GM21529 (cell line): ENCODE measurements around the gene ATP5MG.
"Not testable (repeated sequence)": the region's sequence is repeated elsewhere in the genome, so short reads cannot be mapped to it uniquely, and the experiment has no call there.

ENCODE experiments used
- ATAC-seq: cut with Tn5 transposase; IDR thresholded peaks from one replicate; pipeline ENCODE4 v1.9.1; 2021; ENCODE audit not compliant: unreplicated experiment

Gene ATP5MG, protein sequence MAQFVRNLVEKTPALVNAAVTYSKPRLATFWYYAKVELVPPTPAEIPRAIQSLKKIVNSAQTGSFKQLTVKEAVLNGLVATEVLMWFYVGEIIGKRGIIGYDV

DNA sequence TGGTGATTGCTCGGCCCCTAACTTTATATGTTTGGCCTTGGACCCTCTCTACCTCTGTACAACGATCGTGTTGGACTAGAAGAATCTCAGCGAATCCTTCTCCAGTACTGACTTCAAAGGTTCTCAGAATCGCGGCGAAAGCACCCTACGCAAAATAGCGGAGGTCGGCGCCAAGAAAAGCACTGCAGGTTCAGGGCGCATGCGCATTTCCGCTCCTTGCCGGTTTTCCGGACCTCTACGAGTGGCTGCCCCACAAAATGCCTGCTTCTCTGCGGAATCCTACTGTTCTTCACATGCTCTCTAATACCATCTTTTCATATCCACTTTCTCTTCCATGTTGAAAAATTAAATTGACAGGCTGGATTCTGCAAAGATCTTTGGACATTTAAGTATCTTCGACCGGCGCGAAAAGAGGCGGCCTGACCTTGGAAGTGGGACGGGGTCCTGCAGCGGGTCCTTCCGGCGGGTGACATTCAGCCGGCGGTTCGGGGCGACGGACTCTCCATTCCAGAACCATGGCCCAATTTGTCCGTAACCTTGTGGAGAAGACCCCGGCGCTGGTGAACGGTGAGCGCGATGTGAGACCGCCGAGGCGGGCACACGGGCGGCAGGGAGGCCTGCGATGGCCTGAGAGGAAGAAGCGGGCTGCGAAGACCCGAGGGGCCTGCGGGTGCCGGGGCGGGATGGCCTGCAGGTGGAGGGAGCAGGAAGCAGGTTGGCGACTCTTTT lies at the start of gene ATP5MG:
TSS of gene ATP5MG (plus strand) at position 456 of the 729 bp plus-strand sequence. CDS start at position 516, 60 bp downstream.
- peak; percentile 53 for ATAC-seq

DNA sequence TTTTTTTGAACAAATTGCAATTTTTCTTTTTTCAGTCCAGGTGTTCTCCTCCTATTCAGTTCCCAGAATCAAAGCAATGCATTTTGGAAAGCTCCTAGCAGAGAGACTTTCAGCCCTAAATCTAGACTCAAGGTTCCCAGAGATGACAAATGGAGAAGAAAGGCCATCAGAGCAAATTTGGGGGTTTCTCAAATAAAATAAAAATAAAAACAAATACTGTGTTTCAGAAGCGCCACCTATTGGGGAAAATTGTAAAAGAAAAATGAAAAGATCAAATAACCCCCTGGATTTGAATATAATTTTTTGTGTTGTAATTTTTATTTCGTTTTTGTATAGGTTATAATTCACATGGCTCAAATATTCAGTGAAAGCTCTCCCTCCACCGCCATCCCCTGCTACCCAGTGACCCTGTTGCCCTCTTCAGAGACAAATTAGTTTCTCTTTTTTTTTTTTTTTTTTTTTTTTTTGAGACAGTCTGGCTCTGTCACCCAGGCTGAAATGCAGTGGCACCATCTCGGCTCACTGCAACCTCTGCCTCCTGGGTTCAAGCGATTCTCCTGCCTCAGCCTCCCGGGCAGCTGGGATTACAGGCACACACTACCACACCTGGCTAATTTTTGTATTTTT lies 48.2 kb upstream of the ATP5MG start:
- no peak for ATAC-seq

- no peak for ATAC-seq
These were observed 43.3 kb upstream of the ATP5MG start for GRCh38 chr11:118358071-118358470.

DNA sequence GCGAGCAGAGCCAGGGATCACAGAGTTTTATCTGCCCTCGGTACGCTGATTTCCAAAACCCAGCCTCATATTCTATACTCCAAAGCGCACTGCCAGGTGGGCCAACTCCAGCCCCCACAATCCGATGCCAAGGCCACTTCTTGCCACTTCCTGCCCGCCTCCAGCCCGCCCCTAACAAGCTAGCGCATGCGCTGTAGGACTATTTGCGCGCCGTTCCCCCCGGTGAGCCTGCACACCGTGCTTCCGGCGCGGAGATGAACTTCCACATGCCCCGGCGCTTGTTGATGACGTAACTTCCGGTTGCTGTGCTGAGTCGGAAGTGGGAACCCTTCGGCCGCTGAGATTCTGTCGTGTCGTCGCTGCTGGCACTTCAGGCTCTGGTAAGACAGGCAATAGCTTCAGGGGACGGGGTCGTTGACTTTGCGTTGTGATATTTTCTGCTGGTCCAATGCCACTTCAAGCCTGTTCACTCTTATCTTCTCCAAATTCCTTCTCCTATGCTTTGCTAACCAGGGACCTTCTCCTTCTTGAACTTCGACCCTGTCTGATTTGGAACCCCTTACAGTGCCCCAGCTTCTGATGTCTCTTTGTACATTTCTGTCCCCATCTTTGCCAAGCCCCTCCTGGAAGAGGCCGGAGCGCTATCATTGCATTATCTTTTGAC lies 42.0 kb upstream of the ATP5MG start, which contains the start of gene UBE4A:
TSS of gene UBE4A (plus strand) at position 306 of the 664 bp plus-strand sequence. CDS start 5,481 bp downstream, outside the sequence.
- ATAC-seq = peak; percentile 96

GRCh38 chr11:118364956-118365615 lies 36.3 kb upstream of the ATP5MG start:
- no peak for ATAC-seq

GRCh38 chr11:118366287-118366686 lies 35.1 kb upstream of the ATP5MG start:
- no peak for ATAC-seq

GRCh38 chr11:118370774-118371173 lies 30.6 kb upstream of the ATP5MG start:
- ATAC-seq = no peak

DNA sequence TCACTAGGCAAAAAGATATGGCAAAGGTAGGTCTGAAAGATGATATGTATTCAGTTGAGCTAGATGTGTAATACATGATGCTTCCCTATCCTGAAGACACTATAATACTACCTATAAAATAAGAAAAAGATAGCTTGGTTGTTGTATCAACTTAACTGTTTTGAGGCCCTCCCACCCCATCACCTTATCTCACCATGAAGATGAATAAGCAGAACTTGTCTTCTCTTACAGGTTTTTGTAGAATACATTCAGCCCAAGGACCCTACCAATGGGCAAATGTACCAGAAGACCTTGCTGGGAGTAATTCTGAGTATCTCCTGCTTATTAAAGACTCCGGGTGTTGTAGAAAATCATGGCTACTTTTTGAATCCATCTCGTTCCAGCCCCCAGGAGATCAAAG lies 28.1 kb upstream of the ATP5MG start:
- no peak for ATAC-seq

- no peak for ATAC-seq
These were observed 27.5 kb upstream of the ATP5MG start for GRCh38 chr11:118373871-118374270.

- ATAC-seq = no peak
These were observed 26.7 kb upstream of the ATP5MG start for GRCh38 chr11:118374729-118375128.

GRCh38 chr11:118375978-118376377 lies 25.4 kb upstream of the ATP5MG start:
- ATAC-seq = no peak

- ATAC-seq = no peak
These were observed 21.9 kb upstream of the ATP5MG start for GRCh38 chr11:118379497-118379896.

DNA sequence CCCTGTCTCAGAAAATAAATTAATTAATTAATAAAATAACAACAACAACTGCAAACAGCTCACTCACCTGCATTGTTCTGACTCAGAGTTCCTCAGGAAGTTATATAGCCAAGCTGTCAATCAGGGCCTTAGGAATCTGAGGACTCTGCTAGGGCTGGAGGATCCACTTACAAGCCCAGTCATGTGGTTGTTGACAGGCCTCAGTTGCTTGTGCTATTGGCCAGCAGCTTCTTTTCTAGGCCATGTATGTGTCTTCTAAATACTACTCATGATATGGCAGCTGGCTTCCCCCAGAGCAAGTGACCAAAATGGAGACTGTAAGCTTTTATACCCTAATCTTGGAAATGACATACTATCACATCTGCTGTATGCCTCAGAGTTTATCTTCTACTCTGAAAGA lies 20.8 kb upstream of the ATP5MG start:
- ATAC-seq = no peak

DNA sequence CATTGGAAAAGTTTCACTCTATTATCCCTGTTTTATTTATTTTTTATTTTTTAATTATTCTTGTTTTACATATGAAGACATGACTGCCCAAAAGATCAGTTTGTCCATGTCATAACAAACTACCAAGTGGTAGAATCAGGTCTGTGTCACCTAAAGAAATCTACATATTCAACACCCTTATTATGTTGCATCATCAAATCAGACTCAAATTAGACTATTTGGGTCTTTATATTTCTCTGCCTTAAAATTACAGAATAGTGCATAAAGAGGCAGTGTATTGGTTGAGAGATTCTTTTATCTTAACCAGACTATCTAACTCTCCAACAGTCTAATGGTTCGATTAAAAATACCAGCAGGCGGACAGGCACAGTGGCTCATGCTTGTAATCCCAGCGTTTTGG lies 18.5 kb upstream of the ATP5MG start:
- ATAC-seq = no peak

GRCh38 chr11:118383657-118384056 lies 17.7 kb upstream of the ATP5MG start:
- no peak for ATAC-seq

- ATAC-seq = no peak
These were observed 5.3 kb upstream of the ATP5MG start for GRCh38 chr11:118396097-118396501.

DNA sequence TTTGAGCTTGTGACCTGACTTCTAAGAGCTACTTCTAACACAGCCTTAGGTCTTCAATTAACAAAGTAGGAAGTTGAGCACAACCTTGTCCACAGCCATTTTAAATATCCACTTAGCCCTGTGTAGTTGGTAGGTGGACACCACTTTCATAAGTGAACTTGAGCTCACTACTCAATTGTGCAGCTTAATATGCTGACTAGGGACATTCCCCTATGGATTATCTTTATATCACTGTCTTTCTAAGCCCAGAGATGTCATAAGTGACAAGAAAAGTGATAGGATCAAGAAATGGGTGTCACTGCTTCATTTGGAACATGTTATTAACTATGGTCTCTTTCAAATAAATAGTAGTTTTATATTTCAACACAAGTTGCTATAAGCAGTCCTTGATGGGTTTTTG lies 4.0 kb upstream of the ATP5MG start:
- ATAC-seq = no peak

GRCh38 chr11:118398791-118399559 lies 2.4 kb upstream of the ATP5MG start:
- ATAC-seq = peak; percentile 59

GRCh38 chr11:118401880-118402590 lies 629 bp downstream of the ATP5MG start:
- ATAC-seq = no peak

GRCh38 chr11:118402594-118402993 lies 1.2 kb downstream of the ATP5MG start:
- not testable (repeated sequence) for ATAC-seq
